Endothelial cell (in vitro differentiated cells): ENCODE results near the gene PHETA1. TPM values are rescaled to one million over a fixed set of nuclear protein-coding genes. Genes with fewer than 3 reads are reported as not detected.

Source experiments
- DNase-seq: peaks from one replicate; pipeline ENCODE4 v3.0.0; 2021; ENCODE audit warnings: low spot score
- H3K27ac Mint-ChIP-seq: one replicate; pipeline ENCODE4 v1.8.0; 2021; ENCODE audit warnings: mixed read lengths, inconsistent platforms; ENCODE audit not compliant: unreplicated experiment
- H3K27me3 Mint-ChIP-seq: one replicate; pipeline ENCODE4 v1.8.0; 2021; ENCODE audit warnings: mild to moderate bottlenecking, moderate library complexity, mixed read lengths, inconsistent platforms; ENCODE audit not compliant: unreplicated experiment
- H3K36me3 Mint-ChIP-seq: one replicate; pipeline ENCODE4 v1.8.0; 2021; ENCODE audit warnings: mild to moderate bottlenecking, low read depth, mixed read lengths, inconsistent platforms; ENCODE audit not compliant: unreplicated experiment
- H3K4me1 Mint-ChIP-seq: one replicate; pipeline ENCODE4 v1.8.0; 2021; ENCODE audit warnings: mild to moderate bottlenecking, mixed read lengths, inconsistent platforms; ENCODE audit not compliant: unreplicated experiment
- H3K4me3 Mint-ChIP-seq: one replicate; pipeline ENCODE4 v1.8.0; 2021; ENCODE audit warnings: mild to moderate bottlenecking, mixed read lengths, inconsistent platforms; ENCODE audit not compliant: unreplicated experiment
- H3K9me3 Mint-ChIP-seq: one replicate; pipeline ENCODE4 v1.8.0; 2021; ENCODE audit warnings: mixed read lengths, inconsistent platforms; ENCODE audit not compliant: unreplicated experiment
- total RNA-seq: library from RNA; stranded (reverse); fragmentation: NEBNext Ultra II Directional; extraction: Animal tissue kit (Norgen Biotek cat#: 25700); gene quantifications from one replicate; pipeline ENCODE4 v1.2.1, GENCODE V29; 2021; ENCODE audit not compliant: unreplicated experiment
- TF ChIP-seq, protein P1 (sequence below): fragments of 200-600 bp; sonication (generic); IDR thresholded peaks from one replicate; pipeline ENCODE4 v1.5.0; 2021; ENCODE audit warnings: antibody characterized with exemption; ENCODE audit not compliant: unreplicated experiment

Gene PHETA1
- total RNA-seq, 1 donor from 2014 or later, result 14.8 TPM

DNA sequence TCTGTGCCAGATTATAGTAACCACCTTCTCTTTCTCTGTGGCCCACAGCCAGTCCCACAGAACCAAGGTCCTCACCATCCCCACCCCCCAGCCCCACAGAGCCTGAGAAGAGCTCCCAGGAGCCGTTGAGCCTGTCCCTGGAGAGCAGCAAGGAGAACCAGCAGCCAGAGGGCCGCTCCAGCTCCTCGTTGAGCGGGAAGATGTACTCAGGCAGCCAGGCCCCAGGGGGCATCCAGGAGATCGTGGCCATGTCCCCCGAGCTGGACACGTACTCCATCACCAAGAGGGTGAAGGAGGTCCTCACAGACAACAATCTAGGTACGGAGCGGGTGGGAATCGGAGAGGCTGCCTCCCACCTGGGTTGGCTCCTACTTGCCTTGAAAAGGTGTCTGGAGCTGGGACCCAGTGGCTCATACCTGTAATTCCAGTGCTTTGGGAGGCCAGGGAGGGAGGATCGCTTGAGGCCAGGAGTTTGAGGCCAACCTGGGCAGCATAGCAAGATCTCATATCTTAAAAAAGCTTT, 34.4 kb downstream of the PHETA1 start:
- Mint-ChIP-seq H3K4me3 (no peak overlapping the region), H3K27ac (no peak overlapping the region), H3K27me3 (no peaks in the 10 kb centered on the region), H3K4me1 (no peaks in the 10 kb centered on the region), H3K9me3 (no peaks in the 10 kb centered on the region), H3K36me3 (no peaks in the 10 kb centered on the region)
- no peak for DNase-seq
- TF ChIP-seq, protein P1, sequence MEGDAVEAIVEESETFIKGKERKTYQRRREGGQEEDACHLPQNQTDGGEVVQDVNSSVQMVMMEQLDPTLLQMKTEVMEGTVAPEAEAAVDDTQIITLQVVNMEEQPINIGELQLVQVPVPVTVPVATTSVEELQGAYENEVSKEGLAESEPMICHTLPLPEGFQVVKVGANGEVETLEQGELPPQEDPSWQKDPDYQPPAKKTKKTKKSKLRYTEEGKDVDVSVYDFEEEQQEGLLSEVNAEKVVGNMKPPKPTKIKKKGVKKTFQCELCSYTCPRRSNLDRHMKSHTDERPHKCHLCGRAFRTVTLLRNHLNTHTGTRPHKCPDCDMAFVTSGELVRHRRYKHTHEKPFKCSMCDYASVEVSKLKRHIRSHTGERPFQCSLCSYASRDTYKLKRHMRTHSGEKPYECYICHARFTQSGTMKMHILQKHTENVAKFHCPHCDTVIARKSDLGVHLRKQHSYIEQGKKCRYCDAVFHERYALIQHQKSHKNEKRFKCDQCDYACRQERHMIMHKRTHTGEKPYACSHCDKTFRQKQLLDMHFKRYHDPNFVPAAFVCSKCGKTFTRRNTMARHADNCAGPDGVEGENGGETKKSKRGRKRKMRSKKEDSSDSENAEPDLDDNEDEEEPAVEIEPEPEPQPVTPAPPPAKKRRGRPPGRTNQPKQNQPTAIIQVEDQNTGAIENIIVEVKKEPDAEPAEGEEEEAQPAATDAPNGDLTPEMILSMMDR, result no peak

GRCh38 chr12:111330800-111331752, 37.8 kb downstream of the PHETA1 start:
- Mint-ChIP-seq H3K36me3 (peaks cover 7% of the 10 kb centered on the region), H3K4me3 (no peak overlapping the region), H3K4me1 (no peaks in the 10 kb centered on the region), H3K27me3 (no peaks in the 10 kb centered on the region), H3K9me3 (no peaks in the 10 kb centered on the region), H3K27ac (no peak overlapping the region)
- DNase-seq, result no peak
- TF ChIP-seq, protein P1, result peak; percentile 53

DNA sequence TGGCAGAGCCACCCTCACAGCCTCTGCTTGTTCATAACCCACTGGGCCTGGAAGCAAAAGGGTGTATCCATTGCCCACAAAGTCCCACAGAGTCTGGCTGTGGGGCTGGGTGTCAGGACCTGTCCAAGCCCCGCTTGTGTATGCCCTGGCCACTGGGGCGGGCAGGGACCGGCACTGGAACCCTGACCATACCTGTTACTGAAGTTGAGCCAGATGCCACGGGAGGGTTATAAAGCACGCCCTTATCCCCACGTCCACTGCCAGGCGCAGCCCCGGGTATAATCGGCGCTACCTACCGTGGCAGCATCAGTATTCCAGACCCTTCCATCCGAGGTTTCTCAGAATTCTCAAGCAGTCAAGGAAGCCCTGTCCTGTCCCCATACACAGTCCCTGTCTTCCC, 40.8 kb downstream of the PHETA1 start:
- no peak overlapping the region for H3K27ac Mint-ChIP-seq
- DNase-seq, result no peak
- H3K9me3 Mint-ChIP-seq, result no peaks in the 10 kb centered on the region
- no peaks in the 10 kb centered on the region for H3K27me3 Mint-ChIP-seq
- peaks cover 7% of the 10 kb centered on the region for H3K36me3 Mint-ChIP-seq
- TF ChIP-seq, protein P1, result no peak
- no peak overlapping the region for H3K4me3 Mint-ChIP-seq
- no peaks in the 10 kb centered on the region for H3K4me1 Mint-ChIP-seq

- H3K4me3 Mint-ChIP-seq, result no peak overlapping the region
- H3K9me3 Mint-ChIP-seq, result no peaks in the 10 kb centered on the region
- no peaks in the 10 kb centered on the region for H3K27me3 Mint-ChIP-seq
- H3K36me3 Mint-ChIP-seq, result peaks cover 7% of the 10 kb centered on the region
- H3K27ac Mint-ChIP-seq, result peak overlapping the region; percentile 11
- no peak for DNase-seq
- H3K4me1 Mint-ChIP-seq, result no peaks in the 10 kb centered on the region
- TF ChIP-seq, protein P1, result peak; percentile 28
These were observed 41.4 kb downstream of the PHETA1 start for GRCh38 chr12:111327474-111327873.
